SK-N-MC (cell line): Measurements from ENCODE around the gene LAMP5.

Experiments
- FOXP2 ChIP-seq: optimal IDR thresholded peaks from 2 replicates; pipeline ENCODE3; 2011; ENCODE audit warnings: mild to moderate bottlenecking, moderate library complexity; ENCODE audit not compliant: insufficient read depth; ENCODE audit errors: extremely low read length, control extremely low read depth
- POLR2AphosphoS5 ChIP-seq: IDR thresholded peaks from 2 replicates; pipeline ENCODE4 v1.6.1; 2012; ENCODE audit warnings: mild to moderate bottlenecking, low read depth, low read length, borderline replicate concordance

DNA sequence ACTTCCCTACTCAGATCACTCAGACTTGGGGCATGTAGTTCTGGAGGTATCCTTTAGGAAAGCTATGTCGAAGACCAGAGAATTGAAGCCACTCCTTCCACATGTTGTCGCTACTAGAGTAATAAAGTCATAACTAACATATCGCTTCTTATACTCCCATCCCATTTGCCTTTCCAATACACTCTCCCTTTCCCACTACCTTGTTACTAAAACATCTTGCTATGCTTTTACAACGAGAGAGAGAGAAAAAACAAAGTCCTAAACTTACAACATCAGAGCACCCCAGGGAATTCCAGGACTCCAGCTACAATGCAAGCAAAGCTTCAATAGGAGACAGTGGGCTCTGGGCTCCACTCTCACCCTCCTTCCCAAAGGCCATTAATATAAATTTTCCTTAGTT lies 5.1 kb upstream of the LAMP5 start:
- TF ChIP-seq POLR2AphosphoS5 (no peak), FOXP2 (no peak)
